Activated T-cell treated with anti-CD3 and anti-CD28 coated beads for 24 hours (primary cell): ENCODE measurements around the gene FBXO28.
"Not testable (repeated sequence)": the region's sequence is repeated elsewhere in the genome, so short reads cannot be mapped to it uniquely, and the experiment has no call there.

Experiments
- DNase-seq: peaks from one replicate; pipeline ENCODE4 v3.0.0-alpha.2; 2020; ENCODE audit warnings: low read depth

FBXO28 gene

GRCh38 chr1:224113918-224114786 lies at the start of gene FBXO28:
Gene FBXO28 (plus strand): TSS chr1:224114111. CDS start chr1:224114130, 19 bp downstream.
- peak; percentile 93 for DNase-seq

GRCh38 chr1:224064150-224064549 lies 49.8 kb upstream of the FBXO28 start:
- DNase-seq, result no peak

- no peak for DNase-seq
Observed at GRCh38 chr1:224065455-224065854, 48.5 kb upstream of the FBXO28 start.

GRCh38 chr1:224067207-224067606 lies 46.7 kb upstream of the FBXO28 start:
- no peak for DNase-seq

- DNase-seq, result no peak
Observed at GRCh38 chr1:224067621-224068457, 46.1 kb upstream of the FBXO28 start.

- no peak for DNase-seq
Observed at GRCh38 chr1:224068458-224069072, 45.3 kb upstream of the FBXO28 start.

GRCh38 chr1:224069138-224069537 lies 44.8 kb upstream of the FBXO28 start:
- DNase-seq, result no peak

GRCh38 chr1:224070521-224070920 lies 43.4 kb upstream of the FBXO28 start:
- DNase-seq, result no peak

GRCh38 chr1:224076407-224076806 lies 37.5 kb upstream of the FBXO28 start:
- no peak for DNase-seq

- not testable (repeated sequence) for DNase-seq
Observed at GRCh38 chr1:224079644-224080043, 34.3 kb upstream of the FBXO28 start.

GRCh38 chr1:224080115-224080774 lies 33.7 kb upstream of the FBXO28 start:
- no peak for DNase-seq

GRCh38 chr1:224081604-224082003 lies 32.3 kb upstream of the FBXO28 start:
- DNase-seq, result no peak

GRCh38 chr1:224082146-224082545 lies 31.8 kb upstream of the FBXO28 start:
- DNase-seq, result no peak

GRCh38 chr1:224084867-224085266 lies 29.0 kb upstream of the FBXO28 start:
- no peak for DNase-seq

GRCh38 chr1:224085421-224086108 lies 28.3 kb upstream of the FBXO28 start:
- DNase-seq, result no peak

GRCh38 chr1:224087286-224087794 lies 26.6 kb upstream of the FBXO28 start:
- DNase-seq, result no peak

- no peak for DNase-seq
Observed at GRCh38 chr1:224089583-224089982, 24.3 kb upstream of the FBXO28 start.

- DNase-seq, result no peak
Observed at GRCh38 chr1:224090116-224090515, 23.8 kb upstream of the FBXO28 start.

- DNase-seq, result no peak
Observed at GRCh38 chr1:224092111-224092510, 21.8 kb upstream of the FBXO28 start.

GRCh38 chr1:224092601-224093000 lies 21.3 kb upstream of the FBXO28 start:
- no peak for DNase-seq

- DNase-seq, result no peak
Observed at GRCh38 chr1:224095339-224095738, 18.6 kb upstream of the FBXO28 start.
